Pancreas (tissue), 10 donors: ENCODE measurements around the gene MON2. TPM values are rescaled to one million over a fixed set of nuclear protein-coding genes. Genes with fewer than 3 reads are reported as not detected.

Source experiments
- ATAC-seq, 4 donors: fragments of 200-7000 bp; cut with Tn5 transposase; one replicate each; pipeline versions ENCODE4 v1.8.0 to v1.9.1; 2020; ENCODE audit warnings: mild to moderate bottlenecking in 4 of 4, moderate library complexity in 4 of 4
- DNase-seq, 6 donors: peaks; one replicate each; pipeline ENCODE4 v3.0.0-alpha.2; 2020
- FAIRE-seq: peaks from 2 replicates; lab custom pipeline; 2012; peaks lifted over from hg19 to GRCh38; lab: Jason Lieb, UNC
- H3K27ac ChIP-seq, 4 donors: fragments of 200-600 bp; sonication (generic); 1 replicate in 3 of 4; 2 replicates in 1 of 4; pipeline versions ENCODE4 v1.5.0 to v1.8.0; 2020
- H3K27me3 ChIP-seq, 4 donors: fragments of 200-600 bp; one replicate each; pipeline ENCODE4 v1.8.0; 2021
- H3K36me3 ChIP-seq, 3 donors: fragments of 200-600 bp; sonication (generic) in 1 of 3; one replicate each; pipeline versions ENCODE4 v1.5.0 to v1.8.0; 2020 to 2021
- H3K4me1 ChIP-seq, 3 donors: fragments of 200-600 bp; one replicate each; pipeline ENCODE4 v1.8.0; 2021
- H3K4me3 ChIP-seq, 4 donors: fragments of 200-600 bp; sonication (generic) in 2 of 4; one replicate each; pipeline versions ENCODE4 v1.5.0 to v1.8.0; 2020 to 2021
- H3K9me3 ChIP-seq, 4 donors: fragments of 200-600 bp; one replicate each; pipeline ENCODE4 v1.8.0; 2021
- WGBS, 2 donors: extraction: QIAGEN DNeasy Blood & Tissue Kit; methylation state at CpG; one replicate each; pipeline ENCODE4 v1.1.7; 2013; 5-methylcytosine and 5-hydroxymethylcytosine counted together
- intact Hi-C, 3 donors: fragments of 100-400 bp; cut with DNase I; formaldehyde crosslinking; loops; one replicate each; pipeline versions ENCODE4 v1.11.1 to v1.14.2; 2022
- polyA plus RNA-seq, 2 donors: library from polyadenylated mRNA; stranded (reverse); fragments of 200-250 nt; gene quantifications; one replicate each; pipeline ENCODE4 v1.2.3, GENCODE V29; 2013
- total RNA-seq, 6 donors: library from RNA; stranded (reverse); fragmentation: NEBNext Ultra II Directional in 4 of 6; extraction: Animal tissue kit (Norgen Biotek cat#: 25700) in 4 of 6; gene quantifications; one replicate each; pipeline versions ENCODE4 v1.2.1 to v1.2.4, GENCODE V29; 2021 to 2023
- TF ChIP-seq, protein P1 (sequence below), 4 donors: fragments of 200-600 bp; sonication (generic) in 3 of 4; IDR thresholded peaks; one replicate each; pipeline versions ENCODE4 v1.5.0 to v1.8.0; 2021; ENCODE audit warnings: antibody characterized with exemption in 4 of 4
- donor health status: healthy with polysubstance abuse.
- donor health status: DM: no; HTN: no; CAD: no; lungs with moderate emphysema.
- donor health status: DM: no; HTN: no; CAD: no.
- donor health status: control.
- donor health status: control.
- donor health status: Bipolar disorder and iron deficiency.
- donor health status: DM: yes; HTN: yes; CAD: no.
- donor health status: DM: no; HTN: no; CAD: no.
- donor health status: DM: no; HTN: no; CAD: no.
- donor health status: DM: yes; HTN: yes; CAD: no.

MON2 gene
- total and polyA plus RNA-seq, 8 donors: 14.6 to 46.8 (median 30.7) TPM

DNA sequence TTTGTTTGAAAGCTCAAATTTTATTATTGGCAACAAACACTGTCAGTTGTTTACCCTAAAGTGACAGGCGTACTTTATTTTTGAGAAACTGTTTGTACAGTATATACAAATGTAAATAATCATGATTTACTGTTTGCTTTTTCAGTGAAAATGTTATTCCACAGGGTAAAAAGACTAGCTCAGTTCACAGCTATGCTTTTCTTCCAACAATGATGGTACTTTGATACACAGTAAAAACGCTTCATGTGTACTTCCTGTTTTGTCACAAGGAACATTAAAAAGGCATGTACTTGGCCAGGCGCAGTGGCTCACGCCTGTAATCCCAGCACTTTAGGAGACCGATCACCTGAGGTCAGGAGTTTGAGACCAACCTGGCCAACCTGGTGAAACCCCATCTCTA lies 53.7 kb downstream of the MON2 start:
- ATAC-seq (no peak), FAIRE-seq (no peak), DNase-seq (no peak)
- intact Hi-C loops: no loop called here
- Histone ChIP-seq H3K9me3 (no peaks in the 10 kb centered on the region), H3K27ac (no peak overlapping the region), H3K36me3 (no peaks in the 10 kb centered on the region), H3K27me3 (no peaks in the 10 kb centered on the region), H3K4me3 (no peak overlapping the region), H3K4me1 (peaks cover 8 to 35% (median 19%) of the 10 kb centered on the region in 3 donors)
- TF ChIP-seq, protein P1, sequence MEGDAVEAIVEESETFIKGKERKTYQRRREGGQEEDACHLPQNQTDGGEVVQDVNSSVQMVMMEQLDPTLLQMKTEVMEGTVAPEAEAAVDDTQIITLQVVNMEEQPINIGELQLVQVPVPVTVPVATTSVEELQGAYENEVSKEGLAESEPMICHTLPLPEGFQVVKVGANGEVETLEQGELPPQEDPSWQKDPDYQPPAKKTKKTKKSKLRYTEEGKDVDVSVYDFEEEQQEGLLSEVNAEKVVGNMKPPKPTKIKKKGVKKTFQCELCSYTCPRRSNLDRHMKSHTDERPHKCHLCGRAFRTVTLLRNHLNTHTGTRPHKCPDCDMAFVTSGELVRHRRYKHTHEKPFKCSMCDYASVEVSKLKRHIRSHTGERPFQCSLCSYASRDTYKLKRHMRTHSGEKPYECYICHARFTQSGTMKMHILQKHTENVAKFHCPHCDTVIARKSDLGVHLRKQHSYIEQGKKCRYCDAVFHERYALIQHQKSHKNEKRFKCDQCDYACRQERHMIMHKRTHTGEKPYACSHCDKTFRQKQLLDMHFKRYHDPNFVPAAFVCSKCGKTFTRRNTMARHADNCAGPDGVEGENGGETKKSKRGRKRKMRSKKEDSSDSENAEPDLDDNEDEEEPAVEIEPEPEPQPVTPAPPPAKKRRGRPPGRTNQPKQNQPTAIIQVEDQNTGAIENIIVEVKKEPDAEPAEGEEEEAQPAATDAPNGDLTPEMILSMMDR (IDR thresholded peaks at IDR 0.05): no peak
- 88% methylated on average over 5 of the region's 5 CpGs for WGBS, 2 donors

DNA sequence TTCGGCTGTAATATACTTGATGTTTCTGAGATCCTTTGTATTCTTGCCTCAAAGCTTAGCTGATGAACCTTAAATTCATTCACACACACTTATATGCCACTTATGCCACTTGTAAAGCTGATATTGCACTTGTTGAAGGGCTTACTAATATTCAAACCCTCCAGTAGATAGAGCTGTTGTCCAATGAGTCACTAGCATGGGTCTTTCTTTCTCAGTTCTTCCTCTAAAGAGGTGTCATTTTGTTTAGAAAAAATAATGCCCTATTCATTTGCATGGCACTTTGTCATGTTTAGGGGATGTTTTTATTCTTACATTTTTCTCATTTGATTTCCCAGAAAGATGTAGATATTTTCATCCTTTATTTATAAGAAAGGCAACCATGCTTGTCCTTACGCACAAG lies 56.4 kb downstream of the MON2 start:
- ATAC-seq (peak; percentile 49 to 86 (median 72)), DNase-seq (no peak), FAIRE-seq (no peak)
- Histone ChIP-seq H3K36me3 (no peaks in the 10 kb centered on the region), H3K4me3 (no peak overlapping the region), H3K9me3 (no peaks in the 10 kb centered on the region), H3K27ac (peak overlapping the region in 2 of 4 donors; percentile 3 to 18), H3K27me3 (no peaks in the 10 kb centered on the region), H3K4me1 (peaks cover 8 to 38% (median 19%) of the 10 kb centered on the region in 3 donors)
- intact Hi-C loops: no loop called here
- WGBS, 2 donors: 89% methylated on average over 2 of the region's 2 CpGs
- TF ChIP-seq, protein P1 (IDR thresholded peaks at IDR 0.05): no peak

- TF ChIP-seq, protein P1 (IDR thresholded peaks at IDR 0.05): no peak
- intact Hi-C loops: no loop called here
- WGBS, 2 donors: 13 to 16% methylated on average over 1 of the region's 1 CpG
- ATAC-seq (peak; percentile 60 to 78 (median 77)), DNase-seq (no peak), FAIRE-seq (no peak)
- Histone ChIP-seq H3K4me3 (no peak overlapping the region), H3K4me1 (peaks cover 8 to 38% (median 19%) of the 10 kb centered on the region in 3 donors), H3K9me3 (no peaks in the 10 kb centered on the region), H3K27ac (peak overlapping the region in 2 of 4 donors; percentile 3 to 18), H3K36me3 (no peaks in the 10 kb centered on the region), H3K27me3 (no peaks in the 10 kb centered on the region)
Measured at GRCh38 chr12:62523619-62524018, 57.0 kb downstream of the MON2 start.

GRCh38 chr12:62525271-62525670 lies 58.6 kb downstream of the MON2 start:
- no peaks in the 10 kb centered on the region for H3K9me3 ChIP-seq
- TF ChIP-seq, protein P1 (IDR thresholded peaks at IDR 0.05): no peak
- H3K36me3 ChIP-seq: no peaks in the 10 kb centered on the region
- H3K4me1 ChIP-seq: peaks cover 8 to 38% (median 19%) of the 10 kb centered on the region in 3 donors
- peak overlapping the region in 1 of 4 donors; percentile 10 for H3K27ac ChIP-seq
- DNase-seq (no peak), ATAC-seq (no peak), FAIRE-seq (no peak)
- H3K27me3 ChIP-seq: no peaks in the 10 kb centered on the region
- intact Hi-C loops: no loop called here
- H3K4me3 ChIP-seq: no peak overlapping the region

DNA sequence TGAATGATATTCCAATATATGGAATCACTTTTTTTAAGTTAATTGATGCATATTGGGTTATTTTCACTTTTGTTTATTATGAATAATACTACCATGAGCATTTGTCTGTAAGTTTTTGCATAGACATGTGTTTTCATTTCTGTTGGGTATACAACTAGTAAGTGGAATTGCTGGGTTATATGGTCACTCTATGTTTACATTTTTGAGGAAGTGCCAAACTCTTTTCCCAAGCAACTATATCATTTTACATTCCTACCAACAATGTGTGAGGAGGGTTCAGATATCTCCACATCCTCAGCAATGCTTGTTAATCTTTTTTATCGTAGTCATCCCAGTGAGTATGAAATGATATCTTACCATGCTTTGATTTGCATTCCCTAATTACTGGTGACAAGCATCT lies 64.0 kb downstream of the MON2 start:
- no peak overlapping the region for H3K4me3 ChIP-seq
- WGBS, 2 donors: 88 to 93% methylated on average over 1 of the region's 1 CpG
- intact Hi-C loops: no loop called here
- H3K9me3 ChIP-seq: no peaks in the 10 kb centered on the region
- H3K27me3 ChIP-seq: no peaks in the 10 kb centered on the region
- no peaks in the 10 kb centered on the region for H3K36me3 ChIP-seq
- TF ChIP-seq, protein P1 (IDR thresholded peaks at IDR 0.05): no peak
- no peak for FAIRE-seq
- no peak overlapping the region for H3K27ac ChIP-seq
- no peak for DNase-seq
- H3K4me1 ChIP-seq: peaks cover 0 to 10% (median 8%) of the 10 kb centered on the region in 3 donors
- no peak for ATAC-seq
